ENCODE results near the gene ELP4. TPM values are rescaled to one million over a fixed set of nuclear protein-coding genes. Genes with fewer than 3 reads are reported as not detected.

Gene ELP4
- total RNA-seq, 2 donors from 2014 or later = 22.7 to 30.0 TPM

- Mint-ChIP-seq H3K4me1 (ENCODE audit: low read depth) (no peaks in the 10 kb centered on the region), H3K36me3 (ENCODE audit: insufficient read depth in 2 of 2) (no peaks in the 10 kb centered on the region), H3K27me3 (ENCODE audit: low read depth) (no peaks in the 10 kb centered on the region), H3K27ac (no peak overlapping the region), H3K9me3 (no peaks in the 10 kb centered on the region), H3K4me3 (no peak overlapping the region)
- DNase-seq (no peak), ATAC-seq (replicated peaks in 1 of 2) (no peak)
These were observed 118.5 kb downstream of the ELP4 start for GRCh38 chr11:31628111-31628510.

- ATAC-seq (replicated peaks in 1 of 2) (no peak), DNase-seq (no peak)
- Mint-ChIP-seq H3K9me3 (no peaks in the 10 kb centered on the region), H3K4me1 (ENCODE audit: low read depth) (no peaks in the 10 kb centered on the region), H3K4me3 (no peak overlapping the region), H3K27ac (no peak overlapping the region), H3K36me3 (ENCODE audit: insufficient read depth in 2 of 2) (no peaks in the 10 kb centered on the region), H3K27me3 (ENCODE audit: low read depth) (no peaks in the 10 kb centered on the region)
These were observed 127.4 kb downstream of the ELP4 start for GRCh38 chr11:31636983-31637382.

- H3K4me3 Mint-ChIP-seq = no peak overlapping the region
- H3K27me3 Mint-ChIP-seq (ENCODE audit: low read depth) = no peaks in the 10 kb centered on the region
- DNase-seq (no peak), ATAC-seq (replicated peaks in 1 of 2) (no peak)
- no peak overlapping the region for H3K27ac Mint-ChIP-seq
- H3K36me3 Mint-ChIP-seq (ENCODE audit: insufficient read depth in 2 of 2) = no peaks in the 10 kb centered on the region
- no peaks in the 10 kb centered on the region for H3K9me3 Mint-ChIP-seq
- no peaks in the 10 kb centered on the region for H3K4me1 Mint-ChIP-seq (ENCODE audit: low read depth)
These were observed 131.0 kb downstream of the ELP4 start for GRCh38 chr11:31640611-31641010.

DNA sequence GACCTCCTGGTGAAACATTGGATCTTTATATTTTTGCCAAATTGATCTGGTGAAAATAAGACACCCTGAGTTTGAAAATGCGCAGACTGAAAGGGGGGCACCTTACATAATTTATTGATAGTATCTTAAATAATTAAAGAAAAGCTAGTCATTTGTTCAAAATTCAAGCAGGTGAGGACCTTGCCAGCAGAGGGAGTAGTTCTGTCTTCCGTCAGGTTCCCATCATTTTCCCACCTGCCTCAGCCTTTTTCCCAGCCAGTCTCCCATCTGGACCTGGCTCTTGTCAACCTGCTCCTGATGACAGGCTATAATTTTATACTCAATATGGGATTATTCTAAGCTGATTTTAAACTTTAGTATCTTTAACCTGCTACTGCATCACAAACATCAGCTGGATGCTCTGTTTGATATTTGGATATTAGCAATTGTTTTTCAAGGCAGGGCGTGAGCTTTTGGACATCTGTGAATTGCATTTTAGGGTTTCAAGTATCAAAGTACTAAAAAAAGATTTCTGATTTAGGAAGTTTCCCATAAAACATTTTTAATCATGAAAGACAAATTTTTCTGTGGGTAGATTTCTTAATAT, 132.0 kb downstream of the ELP4 start:
- H3K9me3 Mint-ChIP-seq = no peaks in the 10 kb centered on the region
- H3K4me3 Mint-ChIP-seq = no peak overlapping the region
- no peaks in the 10 kb centered on the region for H3K36me3 Mint-ChIP-seq (ENCODE audit: insufficient read depth in 2 of 2)
- H3K27ac Mint-ChIP-seq = no peak overlapping the region
- H3K27me3 Mint-ChIP-seq (ENCODE audit: low read depth) = no peaks in the 10 kb centered on the region
- DNase-seq (no peak), ATAC-seq (replicated peaks in 1 of 2) (no peak)
- H3K4me1 Mint-ChIP-seq (ENCODE audit: low read depth) = no peaks in the 10 kb centered on the region

GRCh38 chr11:31643857-31644256, 134.3 kb downstream of the ELP4 start:
- H3K4me3 Mint-ChIP-seq = no peak overlapping the region
- H3K9me3 Mint-ChIP-seq = no peaks in the 10 kb centered on the region
- DNase-seq (no peak), ATAC-seq (replicated peaks in 1 of 2) (no peak)
- no peak overlapping the region for H3K27ac Mint-ChIP-seq
- no peaks in the 10 kb centered on the region for H3K27me3 Mint-ChIP-seq (ENCODE audit: low read depth)
- no peaks in the 10 kb centered on the region for H3K4me1 Mint-ChIP-seq (ENCODE audit: low read depth)
- no peaks in the 10 kb centered on the region for H3K36me3 Mint-ChIP-seq (ENCODE audit: insufficient read depth in 2 of 2)

GRCh38 chr11:31645747-31646146, 136.2 kb downstream of the ELP4 start:
- Mint-ChIP-seq H3K4me1 (ENCODE audit: low read depth) (no peaks in the 10 kb centered on the region), H3K9me3 (no peaks in the 10 kb centered on the region), H3K27ac (no peak overlapping the region), H3K27me3 (ENCODE audit: low read depth) (no peaks in the 10 kb centered on the region), H3K36me3 (ENCODE audit: insufficient read depth in 2 of 2) (no peaks in the 10 kb centered on the region), H3K4me3 (no peak overlapping the region)
- ATAC-seq (replicated peaks in 1 of 2) = no peak
- DNase-seq = no peak

- no peaks in the 10 kb centered on the region for H3K27me3 Mint-ChIP-seq (ENCODE audit: low read depth)
These were observed 136.6 kb downstream of the ELP4 start for GRCh38 chr11:31646216-31646615.

DNA sequence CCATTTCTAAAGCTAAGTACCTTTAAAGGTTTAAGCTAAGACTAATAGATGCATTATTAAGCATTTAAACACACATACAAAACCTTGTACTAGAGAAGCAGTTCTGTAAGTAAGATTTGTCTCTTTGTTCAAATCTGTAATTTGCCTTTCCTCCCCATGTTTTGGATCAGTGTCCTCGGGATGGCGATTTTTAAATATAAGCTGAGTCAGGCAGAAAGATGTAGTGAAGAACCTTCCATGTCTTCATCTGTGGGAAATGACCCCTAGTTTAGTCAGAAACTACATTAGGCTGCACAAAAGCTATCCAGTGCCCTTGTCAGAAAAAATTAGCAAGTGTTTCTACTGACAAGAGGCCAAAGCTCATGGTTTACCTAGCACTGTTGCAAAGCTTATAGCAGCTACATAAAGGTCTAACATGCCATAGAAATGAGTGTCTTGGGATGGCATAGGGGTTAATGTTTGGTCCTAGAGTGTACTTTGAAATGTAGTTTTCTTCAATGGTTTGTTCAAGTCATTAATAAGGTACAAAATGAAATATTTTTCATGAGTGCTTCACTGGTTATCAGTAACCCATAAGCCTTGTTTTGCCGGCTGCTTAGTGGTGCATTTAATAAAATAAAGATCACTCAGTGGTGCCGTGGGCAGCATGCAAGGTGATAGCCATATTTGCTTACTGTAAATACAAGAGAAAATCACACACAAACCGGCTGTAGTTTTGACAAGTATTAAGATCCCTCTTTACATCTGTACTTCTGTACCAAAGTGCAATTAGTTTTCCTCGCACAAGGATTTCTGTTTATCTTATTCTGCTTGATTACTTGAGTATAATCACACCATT, 139.8 kb downstream of the ELP4 start:
- Mint-ChIP-seq H3K27me3 (ENCODE audit: low read depth) (no peaks in the 10 kb centered on the region), H3K9me3 (no peaks in the 10 kb centered on the region), H3K4me3 (no peak overlapping the region), H3K36me3 (ENCODE audit: insufficient read depth in 2 of 2) (no peaks in the 10 kb centered on the region), H3K27ac (no peak overlapping the region), H3K4me1 (ENCODE audit: low read depth) (peaks cover 10% of the 10 kb centered on the region)
- ATAC-seq (replicated peaks in 1 of 2) (no peak), DNase-seq (no peak)

More at GRCh38 chr11:31646216-31646615, 136.6 kb downstream of the ELP4 start:
- Mint-ChIP-seq H3K9me3 (no peaks in the 10 kb centered on the region), H3K4me3 (no peak overlapping the region), H3K4me1 (ENCODE audit: low read depth) (no peaks in the 10 kb centered on the region), H3K27ac (no peak overlapping the region), H3K36me3 (ENCODE audit: insufficient read depth in 2 of 2) (no peaks in the 10 kb centered on the region)
- ATAC-seq (replicated peaks in 1 of 2) (no peak), DNase-seq (no peak)

DNA sequence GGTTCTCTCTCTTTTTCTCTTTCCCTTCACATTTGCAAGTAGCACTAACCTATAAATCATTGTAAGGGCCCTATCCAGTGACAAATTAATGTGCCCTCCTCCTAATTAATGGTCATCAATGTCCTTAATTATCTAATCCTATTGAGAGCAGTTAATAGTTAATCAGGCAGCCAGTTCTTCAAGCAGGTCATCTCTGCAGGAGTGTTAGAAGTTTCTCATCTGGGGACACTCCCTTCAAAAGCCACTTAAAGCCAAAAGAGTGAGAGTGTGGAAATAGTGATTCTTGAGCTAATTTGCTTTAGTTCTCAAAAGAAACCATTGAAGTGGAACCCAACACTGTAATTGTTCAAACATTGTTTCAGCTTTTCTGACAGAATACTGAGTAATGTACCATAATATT, 141.6 kb downstream of the ELP4 start:
- no peak overlapping the region for H3K4me3 Mint-ChIP-seq
- H3K27me3 Mint-ChIP-seq (ENCODE audit: low read depth) = no peaks in the 10 kb centered on the region
- no peak for ATAC-seq (replicated peaks in 1 of 2)
- no peaks in the 10 kb centered on the region for H3K36me3 Mint-ChIP-seq (ENCODE audit: insufficient read depth in 2 of 2)
- H3K27ac Mint-ChIP-seq = no peak overlapping the region
- peaks cover 10% of the 10 kb centered on the region for H3K4me1 Mint-ChIP-seq (ENCODE audit: low read depth)
- no peak for DNase-seq
- no peaks in the 10 kb centered on the region for H3K9me3 Mint-ChIP-seq

DNA sequence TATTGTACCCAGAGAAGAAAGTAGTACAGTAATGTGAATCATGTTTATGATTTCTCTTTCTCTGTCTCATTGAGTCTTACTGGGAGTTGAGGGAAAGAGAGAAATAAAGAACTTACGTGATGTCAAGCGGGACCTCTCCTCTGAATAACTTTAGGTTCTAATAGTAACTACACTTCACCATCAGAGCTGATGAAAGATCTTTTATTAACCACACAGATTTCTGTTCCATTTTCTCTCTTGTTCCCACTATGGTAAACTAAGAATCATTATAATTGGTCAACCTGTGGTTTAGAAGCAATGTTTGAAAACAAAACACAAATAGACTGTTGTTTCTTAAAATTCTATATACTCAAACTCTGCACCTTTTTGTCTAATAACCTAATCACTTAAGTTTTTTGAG, 142.3 kb downstream of the ELP4 start:
- no peak for ATAC-seq (replicated peaks in 1 of 2)
- DNase-seq = no peak
- Mint-ChIP-seq H3K27ac (no peak overlapping the region), H3K4me3 (no peak overlapping the region), H3K27me3 (ENCODE audit: low read depth) (no peaks in the 10 kb centered on the region), H3K4me1 (ENCODE audit: low read depth) (peaks cover 10% of the 10 kb centered on the region), H3K9me3 (no peaks in the 10 kb centered on the region), H3K36me3 (ENCODE audit: insufficient read depth in 2 of 2) (no peaks in the 10 kb centered on the region)

DNA sequence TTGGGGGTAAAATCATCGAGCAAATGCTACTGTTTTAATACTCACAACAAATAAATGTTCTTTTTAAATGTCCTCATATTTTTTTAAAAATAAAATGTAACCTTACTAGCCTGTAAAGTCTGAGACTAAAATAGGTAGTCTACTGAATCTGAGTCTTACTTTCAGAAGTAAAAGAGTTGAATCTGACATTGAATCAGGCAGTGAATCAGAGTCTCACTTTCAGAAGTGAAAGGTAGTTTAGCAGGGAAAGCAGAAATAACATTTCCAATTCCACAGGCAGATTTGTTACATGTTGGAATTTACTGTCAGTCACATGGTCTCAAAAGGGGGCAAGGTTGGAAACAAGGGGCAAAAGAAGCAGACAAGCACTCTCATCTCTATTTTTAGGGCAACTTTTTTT, 143.0 kb downstream of the ELP4 start:
- Mint-ChIP-seq H3K4me3 (no peak overlapping the region), H3K27me3 (ENCODE audit: low read depth) (no peaks in the 10 kb centered on the region), H3K4me1 (ENCODE audit: low read depth) (peaks cover 10% of the 10 kb centered on the region), H3K9me3 (no peaks in the 10 kb centered on the region), H3K36me3 (ENCODE audit: insufficient read depth in 2 of 2) (no peaks in the 10 kb centered on the region), H3K27ac (no peak overlapping the region)
- DNase-seq (no peak), ATAC-seq (replicated peaks in 1 of 2) (peak; percentile 59 to 65)

- no peaks in the 10 kb centered on the region for H3K27me3 Mint-ChIP-seq (ENCODE audit: low read depth)
These were observed 145.9 kb downstream of the ELP4 start for GRCh38 chr11:31655483-31655882.

GRCh38 chr11:31656051-31656450, 146.5 kb downstream of the ELP4 start:
- no peaks in the 10 kb centered on the region for H3K36me3 Mint-ChIP-seq (ENCODE audit: insufficient read depth in 2 of 2)
- DNase-seq (no peak), ATAC-seq (replicated peaks in 1 of 2) (no peak)
- no peaks in the 10 kb centered on the region for H3K27me3 Mint-ChIP-seq (ENCODE audit: low read depth)
- no peak overlapping the region for H3K27ac Mint-ChIP-seq
- peaks cover 10% of the 10 kb centered on the region for H3K4me1 Mint-ChIP-seq (ENCODE audit: low read depth)
- no peaks in the 10 kb centered on the region for H3K9me3 Mint-ChIP-seq
- no peak overlapping the region for H3K4me3 Mint-ChIP-seq

More at GRCh38 chr11:31655483-31655882, 145.9 kb downstream of the ELP4 start:
- no peaks in the 10 kb centered on the region for H3K9me3 Mint-ChIP-seq
- no peak overlapping the region for H3K27ac Mint-ChIP-seq
- no peak overlapping the region for H3K4me3 Mint-ChIP-seq
- no peaks in the 10 kb centered on the region for H3K36me3 Mint-ChIP-seq (ENCODE audit: insufficient read depth in 2 of 2)
- H3K4me1 Mint-ChIP-seq (ENCODE audit: low read depth) = peaks cover 10% of the 10 kb centered on the region
- DNase-seq (no peak), ATAC-seq (replicated peaks in 1 of 2) (no peak)

DNA sequence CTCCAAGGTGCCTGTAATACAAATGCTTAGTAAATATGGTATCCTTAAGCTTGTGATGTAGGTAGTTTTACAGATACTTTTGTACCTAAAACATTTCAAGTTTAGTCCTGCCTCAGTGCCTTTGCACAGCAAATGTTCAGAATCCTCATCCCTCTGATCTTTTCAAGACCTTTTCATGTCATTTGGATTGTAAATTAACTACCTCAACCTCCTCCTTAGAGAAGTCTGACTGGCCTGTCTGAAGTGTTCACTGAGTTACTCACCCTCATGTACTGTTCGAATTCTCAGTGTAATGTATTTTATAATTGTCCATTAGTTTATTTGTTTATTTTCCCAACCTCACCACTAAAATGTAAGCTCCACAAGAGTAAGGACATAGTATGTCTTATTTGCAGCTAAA, 147.5 kb downstream of the ELP4 start:
- peaks cover 6% of the 10 kb centered on the region for H3K4me1 Mint-ChIP-seq (ENCODE audit: low read depth)
- no peaks in the 10 kb centered on the region for H3K27me3 Mint-ChIP-seq (ENCODE audit: low read depth)
- no peak overlapping the region for H3K4me3 Mint-ChIP-seq
- DNase-seq (no peak), ATAC-seq (replicated peaks in 1 of 2) (no peak)
- no peak overlapping the region for H3K27ac Mint-ChIP-seq
- H3K36me3 Mint-ChIP-seq (ENCODE audit: insufficient read depth in 2 of 2) = no peaks in the 10 kb centered on the region
- H3K9me3 Mint-ChIP-seq = no peaks in the 10 kb centered on the region

Data from activated T-cell treated with anti-CD3 and anti-CD28 coated beads, Interleukin-2, amount 50 U/mL, for 72 hours (primary cell).